ENCODE measurements around the gene RMI2. TPM values are rescaled to one million over a fixed set of nuclear protein-coding genes. Genes with fewer than 3 reads are reported as not detected.

Gene RMI2
- total and polyA plus RNA-seq, 4 donors: 0.28 to 8.5 (median 0.83) TPM

DNA sequence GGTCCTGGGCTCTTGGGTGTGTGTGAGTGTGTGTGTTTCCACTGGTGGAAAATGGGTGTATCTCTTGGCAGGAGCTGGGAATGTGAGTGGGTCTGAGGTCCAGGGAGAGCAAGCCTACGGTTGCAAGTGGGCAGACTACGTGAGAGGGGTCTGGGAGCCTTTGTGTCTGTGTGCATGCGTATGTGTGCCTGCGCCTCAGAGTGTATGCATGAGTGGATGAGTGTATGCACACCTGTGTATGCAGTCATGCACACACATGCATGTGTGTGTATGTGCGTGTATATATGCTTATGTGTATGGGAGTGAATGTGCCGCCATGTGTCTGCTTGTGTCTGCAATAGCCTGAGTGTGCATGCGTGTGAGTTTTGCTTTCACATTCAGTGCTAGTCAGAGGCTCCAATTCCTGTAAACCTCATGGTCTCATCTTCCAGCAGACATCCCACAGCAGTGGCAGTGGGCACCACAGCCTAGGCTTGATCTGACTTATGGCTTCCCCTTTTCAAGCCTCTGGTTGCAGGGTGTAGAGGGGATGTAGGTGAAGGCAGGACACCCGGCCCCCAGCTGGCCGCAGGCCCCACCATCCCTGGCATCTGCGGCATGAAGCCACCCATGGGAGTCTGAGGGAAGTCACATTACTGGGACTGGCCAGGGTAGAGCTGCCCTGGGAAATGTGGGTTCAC, 19.7 kb upstream of the RMI2 start:
- Histone ChIP-seq H3K9me3 (ENCODE audit: control insufficient read depth in 4 of 4, low read length in 3 of 4) (no peaks in the 10 kb centered on the region), H3K4me3 (ENCODE audit: low read depth in 1 of 3, low read length in 3 of 3) (no peak overlapping the region), H3K27me3 (ENCODE audit: control insufficient read depth in 4 of 4, insufficient read depth in 4 of 4, low read length in 3 of 4) (no peaks in the 10 kb centered on the region), H3K9ac (ENCODE audit: low read depth in 1 of 2, low read length in 2 of 2) (no peak overlapping the region), H3K36me3 (ENCODE audit: control insufficient read depth in 4 of 4, insufficient read depth in 3 of 4, low read depth in 1 of 4, low read length in 3 of 4) (no peaks in the 10 kb centered on the region), H3K4me1 (ENCODE audit: control insufficient read depth in 4 of 4, insufficient read depth in 4 of 4, low read length in 3 of 4) (no peaks in the 10 kb centered on the region), H3K27ac (ENCODE audit: low read depth in 1 of 2, low read length in 2 of 2) (no peak overlapping the region)
- WGBS: 83% methylated on average over 10 of the region's 10 CpGs
- no peak for DNase-seq (ENCODE audit: low spot score)
- TF ChIP-seq, protein P1, sequence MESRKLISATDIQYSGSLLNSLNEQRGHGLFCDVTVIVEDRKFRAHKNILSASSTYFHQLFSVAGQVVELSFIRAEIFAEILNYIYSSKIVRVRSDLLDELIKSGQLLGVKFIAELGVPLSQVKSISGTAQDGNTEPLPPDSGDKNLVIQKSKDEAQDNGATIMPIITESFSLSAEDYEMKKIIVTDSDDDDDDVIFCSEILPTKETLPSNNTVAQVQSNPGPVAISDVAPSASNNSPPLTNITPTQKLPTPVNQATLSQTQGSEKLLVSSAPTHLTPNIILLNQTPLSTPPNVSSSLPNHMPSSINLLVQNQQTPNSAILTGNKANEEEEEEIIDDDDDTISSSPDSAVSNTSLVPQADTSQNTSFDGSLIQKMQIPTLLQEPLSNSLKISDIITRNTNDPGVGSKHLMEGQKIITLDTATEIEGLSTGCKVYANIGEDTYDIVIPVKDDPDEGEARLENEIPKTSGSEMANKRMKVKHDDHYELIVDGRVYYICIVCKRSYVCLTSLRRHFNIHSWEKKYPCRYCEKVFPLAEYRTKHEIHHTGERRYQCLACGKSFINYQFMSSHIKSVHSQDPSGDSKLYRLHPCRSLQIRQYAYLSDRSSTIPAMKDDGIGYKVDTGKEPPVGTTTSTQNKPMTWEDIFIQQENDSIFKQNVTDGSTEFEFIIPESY (IDR thresholded peaks at IDR 0.05): no peak

- no peak for DNase-seq (ENCODE audit: low spot score)
- Histone ChIP-seq H3K36me3 (ENCODE audit: control insufficient read depth in 4 of 4, insufficient read depth in 3 of 4, low read depth in 1 of 4, low read length in 3 of 4) (no peaks in the 10 kb centered on the region), H3K9ac (ENCODE audit: low read depth in 1 of 2, low read length in 2 of 2) (no peak overlapping the region), H3K27ac (ENCODE audit: low read depth in 1 of 2, low read length in 2 of 2) (no peak overlapping the region), H3K9me3 (ENCODE audit: control insufficient read depth in 4 of 4, low read length in 3 of 4) (no peaks in the 10 kb centered on the region), H3K4me3 (ENCODE audit: low read depth in 1 of 3, low read length in 3 of 3) (no peak overlapping the region), H3K4me1 (ENCODE audit: control insufficient read depth in 4 of 4, insufficient read depth in 4 of 4, low read length in 3 of 4) (no peaks in the 10 kb centered on the region), H3K27me3 (ENCODE audit: control insufficient read depth in 4 of 4, insufficient read depth in 4 of 4, low read length in 3 of 4) (no peaks in the 10 kb centered on the region)
- TF ChIP-seq CTCF (IDR thresholded peaks at IDR 0.05; ENCODE audit: low read depth, low read length, missing input control): no peak
- no peak for TF ChIP-seq RXRA (IDR thresholded peaks at IDR 0.05)
- no peak for TF ChIP-seq RAD21 (IDR thresholded peaks at IDR 0.05)
- WGBS: 78% methylated on average over 9 of the region's 9 CpGs
Measured at GRCh38 chr16:11326084-11326736, 19.0 kb upstream of the RMI2 start.

DNA sequence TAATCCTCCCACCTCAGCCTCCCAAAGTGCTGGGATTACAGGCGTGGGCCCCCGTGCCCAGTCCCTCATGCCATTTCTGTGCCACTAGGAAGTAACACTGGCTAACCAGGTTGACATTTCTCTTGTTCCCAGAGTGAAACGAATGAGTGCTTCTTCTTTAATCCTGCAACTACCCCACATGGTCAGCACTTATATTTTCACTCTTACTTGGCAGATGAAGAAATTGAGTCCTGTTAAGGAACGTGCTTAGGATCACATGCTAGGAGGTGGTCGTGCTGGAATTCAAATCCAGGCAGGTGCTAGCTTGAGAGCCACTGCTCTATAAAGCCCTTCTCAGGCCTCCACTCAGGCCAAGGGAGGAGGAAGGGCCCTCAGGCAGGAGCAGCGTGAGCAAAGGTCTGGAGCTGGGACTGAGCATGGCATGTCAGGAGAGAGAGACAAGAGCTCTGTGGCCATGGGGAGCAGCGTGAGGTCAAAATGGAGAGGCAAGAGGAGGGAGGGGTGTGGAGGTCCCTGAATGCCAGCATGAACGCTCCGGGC, 18.5 kb upstream of the RMI2 start:
- no peaks in the 10 kb centered on the region for H3K27me3 ChIP-seq (ENCODE audit: control insufficient read depth in 4 of 4, insufficient read depth in 4 of 4, low read length in 3 of 4)
- 94% methylated on average over 9 of the region's 9 CpGs for WGBS
- no peak overlapping the region for H3K27ac ChIP-seq (ENCODE audit: low read depth in 1 of 2, low read length in 2 of 2)
- no peak overlapping the region for H3K9ac ChIP-seq (ENCODE audit: low read depth in 1 of 2, low read length in 2 of 2)
- H3K4me3 ChIP-seq (ENCODE audit: low read depth in 1 of 3, low read length in 3 of 3): no peak overlapping the region
- H3K4me1 ChIP-seq (ENCODE audit: control insufficient read depth in 4 of 4, insufficient read depth in 4 of 4, low read length in 3 of 4): no peaks in the 10 kb centered on the region
- H3K36me3 ChIP-seq (ENCODE audit: control insufficient read depth in 4 of 4, insufficient read depth in 3 of 4, low read depth in 1 of 4, low read length in 3 of 4): no peaks in the 10 kb centered on the region
- no peaks in the 10 kb centered on the region for H3K9me3 ChIP-seq (ENCODE audit: control insufficient read depth in 4 of 4, low read length in 3 of 4)
- no peak for DNase-seq (ENCODE audit: low spot score)
- TF ChIP-seq MAX (IDR thresholded peaks at IDR 0.05): no peak
- TF ChIP-seq, protein P2, sequence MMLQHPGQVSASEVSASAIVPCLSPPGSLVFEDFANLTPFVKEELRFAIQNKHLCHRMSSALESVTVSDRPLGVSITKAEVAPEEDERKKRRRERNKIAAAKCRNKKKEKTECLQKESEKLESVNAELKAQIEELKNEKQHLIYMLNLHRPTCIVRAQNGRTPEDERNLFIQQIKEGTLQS (IDR thresholded peaks at IDR 0.05): no peak
- no peak for TF ChIP-seq TAF1 (conservative IDR thresholded peaks at IDR 0.05)
- no peak for TF ChIP-seq RXRA (IDR thresholded peaks at IDR 0.05)
- no peak for TF ChIP-seq GABPA (IDR thresholded peaks at IDR 0.05 in 1 of 2, conservative IDR thresholded peaks at IDR 0.05 in 1 of 2)
- TF ChIP-seq, protein P1 (IDR thresholded peaks at IDR 0.05): no peak
- no peak for TF ChIP-seq FOXA1 (IDR thresholded peaks at IDR 0.05)
- TF ChIP-seq, protein P3, sequence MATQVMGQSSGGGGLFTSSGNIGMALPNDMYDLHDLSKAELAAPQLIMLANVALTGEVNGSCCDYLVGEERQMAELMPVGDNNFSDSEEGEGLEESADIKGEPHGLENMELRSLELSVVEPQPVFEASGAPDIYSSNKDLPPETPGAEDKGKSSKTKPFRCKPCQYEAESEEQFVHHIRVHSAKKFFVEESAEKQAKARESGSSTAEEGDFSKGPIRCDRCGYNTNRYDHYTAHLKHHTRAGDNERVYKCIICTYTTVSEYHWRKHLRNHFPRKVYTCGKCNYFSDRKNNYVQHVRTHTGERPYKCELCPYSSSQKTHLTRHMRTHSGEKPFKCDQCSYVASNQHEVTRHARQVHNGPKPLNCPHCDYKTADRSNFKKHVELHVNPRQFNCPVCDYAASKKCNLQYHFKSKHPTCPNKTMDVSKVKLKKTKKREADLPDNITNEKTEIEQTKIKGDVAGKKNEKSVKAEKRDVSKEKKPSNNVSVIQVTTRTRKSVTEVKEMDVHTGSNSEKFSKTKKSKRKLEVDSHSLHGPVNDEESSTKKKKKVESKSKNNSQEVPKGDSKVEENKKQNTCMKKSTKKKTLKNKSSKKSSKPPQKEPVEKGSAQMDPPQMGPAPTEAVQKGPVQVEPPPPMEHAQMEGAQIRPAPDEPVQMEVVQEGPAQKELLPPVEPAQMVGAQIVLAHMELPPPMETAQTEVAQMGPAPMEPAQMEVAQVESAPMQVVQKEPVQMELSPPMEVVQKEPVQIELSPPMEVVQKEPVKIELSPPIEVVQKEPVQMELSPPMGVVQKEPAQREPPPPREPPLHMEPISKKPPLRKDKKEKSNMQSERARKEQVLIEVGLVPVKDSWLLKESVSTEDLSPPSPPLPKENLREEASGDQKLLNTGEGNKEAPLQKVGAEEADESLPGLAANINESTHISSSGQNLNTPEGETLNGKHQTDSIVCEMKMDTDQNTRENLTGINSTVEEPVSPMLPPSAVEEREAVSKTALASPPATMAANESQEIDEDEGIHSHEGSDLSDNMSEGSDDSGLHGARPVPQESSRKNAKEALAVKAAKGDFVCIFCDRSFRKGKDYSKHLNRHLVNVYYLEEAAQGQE (IDR thresholded peaks at IDR 0.05): no peak
- no peak for TF ChIP-seq HNF4G (IDR thresholded peaks at IDR 0.05)
- no peak for TF ChIP-seq SP1 (IDR thresholded peaks at IDR 0.05)

All from liver (tissue), 9 donors.